DMS153 (cell line): Measurements from ENCODE around the gene SPHK2.

Experiments
- DNase-seq: peaks from one replicate; lab custom pipeline; 2025; lab: John Stamatoyannopoulos, UW

Gene SPHK2

DNA sequence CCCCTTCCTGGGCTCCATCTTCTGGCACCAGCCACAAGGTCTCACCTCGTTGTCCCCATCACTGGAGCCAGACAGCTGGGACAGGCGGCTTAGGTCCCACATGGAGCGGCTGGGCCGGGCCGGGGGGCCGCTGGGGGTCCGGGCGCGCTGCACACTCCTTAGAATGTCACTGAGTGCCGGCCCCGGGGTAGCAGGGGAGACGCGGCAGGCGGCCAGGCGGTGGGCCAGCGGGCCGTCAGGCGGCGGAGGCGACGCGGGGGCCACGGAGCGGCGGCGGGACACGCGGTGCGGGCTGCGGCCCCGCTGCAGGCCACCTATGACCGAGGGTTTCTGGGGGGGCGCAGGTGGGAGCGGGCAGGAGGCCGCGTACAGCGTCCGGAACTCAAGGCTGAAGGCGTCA, 15.9 kb upstream of the SPHK2 start:
- DNase-seq, result no peak

DNA sequence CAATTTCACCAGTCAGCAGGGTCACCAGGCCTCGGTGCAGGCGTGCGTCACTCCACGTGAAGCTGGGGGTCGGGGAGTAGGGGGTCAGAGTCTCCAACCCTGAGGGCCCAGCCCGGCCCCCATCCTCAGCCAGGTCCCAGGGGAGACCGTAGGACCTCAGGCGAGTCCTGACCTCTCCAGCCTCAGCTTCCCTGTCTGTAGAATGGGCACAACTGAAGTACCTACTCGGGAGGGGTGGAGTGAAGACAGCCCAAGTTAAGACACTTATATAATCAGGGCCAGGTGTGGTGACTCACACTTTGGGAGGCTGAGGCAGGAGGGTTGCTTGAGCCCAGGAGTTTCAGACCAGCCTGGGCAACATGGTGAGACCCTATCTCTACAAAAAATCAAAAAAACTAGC, 15.5 kb upstream of the SPHK2 start:
- no peak for DNase-seq

DNA sequence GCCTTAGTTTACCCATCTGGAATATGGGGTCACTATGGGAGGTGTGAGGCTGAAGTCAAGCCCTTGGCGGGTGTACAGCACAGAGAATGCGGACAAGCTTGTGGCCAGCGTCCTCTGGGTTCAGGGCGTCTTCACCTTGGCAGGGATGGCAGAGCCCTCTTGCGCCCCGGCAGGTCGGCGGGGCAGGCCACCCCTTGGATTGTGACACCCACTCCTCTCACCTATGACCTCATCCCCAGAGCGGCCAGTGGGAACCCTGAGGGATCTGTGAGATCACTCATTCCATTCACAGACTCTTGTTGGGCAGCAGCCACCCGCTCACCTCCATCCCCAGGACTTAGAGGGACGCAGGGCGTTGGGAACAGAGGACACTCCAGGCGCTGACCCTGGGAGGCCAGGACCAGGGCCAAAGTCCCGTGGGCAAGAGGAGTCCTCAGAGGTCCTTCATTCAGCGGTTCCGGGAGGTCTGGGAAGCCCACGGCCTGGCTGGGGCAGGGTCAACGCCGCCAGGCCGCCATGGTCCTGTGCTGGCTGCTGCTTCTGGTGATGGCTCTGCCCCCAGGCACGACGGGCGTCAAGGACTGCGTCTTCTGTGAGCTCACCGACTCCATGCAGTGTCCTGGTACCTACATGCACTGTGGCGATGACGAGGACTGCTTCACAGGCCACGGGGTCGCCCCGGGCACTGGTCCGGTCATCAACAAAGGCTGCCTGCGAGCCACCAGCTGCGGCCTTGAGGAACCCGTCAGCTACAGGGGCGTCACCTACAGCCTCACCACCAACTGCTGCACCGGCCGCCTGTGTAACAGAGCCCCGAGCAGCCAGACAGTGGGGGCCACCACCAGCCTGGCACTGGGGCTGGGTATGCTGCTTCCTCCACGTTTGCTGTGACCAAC, 12.6 kb upstream of the SPHK2 start, which contains the start of gene SPACA4:
Gene SPACA4 (plus strand): TSS at position 280 of the 896 bp plus-strand sequence. CDS start 237 bp downstream, at position 517.
- no peak for DNase-seq

DNA sequence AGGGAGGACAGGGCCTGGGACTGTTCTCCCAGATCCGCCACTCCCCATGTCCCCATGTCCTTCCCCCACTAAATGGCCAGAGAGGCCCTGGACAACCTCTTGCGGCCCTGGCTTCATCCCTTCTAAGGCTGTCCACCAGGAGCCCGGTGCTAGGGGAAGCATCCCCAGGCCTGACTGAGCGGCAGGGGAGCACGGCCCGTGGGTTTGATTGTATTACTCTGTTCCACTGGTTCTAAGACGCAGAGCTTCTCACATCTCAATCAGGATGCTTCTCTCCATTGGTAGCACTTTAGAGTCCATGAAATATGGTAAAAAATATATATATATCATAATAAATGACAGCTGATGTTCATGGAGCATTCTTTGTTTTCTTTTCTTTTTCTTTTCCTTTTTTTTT, 11.9 kb upstream of the SPHK2 start:
- no peak for DNase-seq

DNA sequence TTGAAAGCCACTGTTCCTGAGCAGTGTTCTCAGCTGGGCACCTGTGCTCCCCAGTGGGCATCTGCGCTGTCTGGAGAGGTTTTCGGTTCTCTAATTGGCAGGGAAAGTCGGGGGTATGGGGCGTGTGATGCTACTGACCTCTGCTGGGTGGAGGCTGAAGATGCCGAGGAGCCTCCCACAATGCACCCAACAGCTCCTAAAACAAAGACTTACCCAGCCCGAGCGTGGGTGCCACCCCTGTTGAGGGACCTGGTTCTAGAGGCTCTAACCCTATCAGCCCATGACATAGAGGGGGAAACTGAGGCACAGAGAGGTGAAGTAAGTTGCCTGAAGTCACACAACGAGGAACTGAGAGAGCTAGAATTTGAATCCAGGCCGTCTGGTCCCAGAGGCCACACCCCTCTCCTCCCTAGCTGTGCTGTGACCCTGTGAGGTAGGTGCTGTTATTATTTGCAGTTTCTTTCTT, 10.5 kb upstream of the SPHK2 start:
- no peak for DNase-seq

DNA sequence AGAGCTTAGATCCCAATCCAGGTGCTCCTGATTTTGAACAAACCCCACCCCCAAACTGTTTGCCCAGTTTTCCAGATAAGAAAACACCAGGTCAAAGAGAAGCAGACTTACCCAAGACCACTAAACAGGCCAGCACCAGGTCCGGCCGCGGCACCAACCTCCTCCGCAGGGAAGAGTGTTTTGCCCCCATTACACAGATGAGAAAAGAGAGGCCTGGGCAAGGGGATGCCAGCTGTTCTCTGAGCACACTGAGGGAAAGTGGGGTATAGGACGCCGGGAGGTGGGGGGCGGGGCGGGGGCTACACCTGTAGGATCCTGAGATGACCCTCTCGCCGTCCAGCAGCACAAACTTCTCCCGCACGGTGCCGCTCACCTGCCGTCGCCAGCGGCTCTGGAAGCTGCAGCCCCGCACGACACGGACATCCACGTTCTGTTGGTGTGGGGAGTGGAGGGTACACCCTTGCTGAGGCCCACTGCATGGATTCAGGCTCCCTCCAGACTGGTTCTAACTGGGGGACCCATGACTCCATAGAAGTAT, 9.7 kb upstream of the SPHK2 start:
- DNase-seq, result no peak

DNA sequence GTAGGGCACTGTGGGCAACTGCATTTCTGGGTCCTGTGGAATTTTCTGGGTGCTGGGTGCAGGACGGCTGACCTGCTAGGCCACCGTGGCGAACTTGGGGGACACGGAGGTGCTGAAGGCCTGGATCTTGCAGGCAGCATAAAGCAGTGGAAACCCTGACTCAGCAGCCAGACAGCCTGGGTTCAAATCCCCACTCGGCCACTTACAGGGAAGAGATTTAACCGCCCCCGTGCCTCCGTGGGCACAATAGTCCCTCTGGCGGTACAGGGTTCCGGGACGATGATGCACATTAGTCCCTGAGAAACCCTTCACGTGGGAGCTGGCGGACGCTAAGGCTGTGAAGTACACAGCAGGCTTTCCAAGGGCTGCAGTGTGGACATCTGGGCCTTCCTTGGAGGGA, 7.4 kb upstream of the SPHK2 start:
- no peak for DNase-seq

DNA sequence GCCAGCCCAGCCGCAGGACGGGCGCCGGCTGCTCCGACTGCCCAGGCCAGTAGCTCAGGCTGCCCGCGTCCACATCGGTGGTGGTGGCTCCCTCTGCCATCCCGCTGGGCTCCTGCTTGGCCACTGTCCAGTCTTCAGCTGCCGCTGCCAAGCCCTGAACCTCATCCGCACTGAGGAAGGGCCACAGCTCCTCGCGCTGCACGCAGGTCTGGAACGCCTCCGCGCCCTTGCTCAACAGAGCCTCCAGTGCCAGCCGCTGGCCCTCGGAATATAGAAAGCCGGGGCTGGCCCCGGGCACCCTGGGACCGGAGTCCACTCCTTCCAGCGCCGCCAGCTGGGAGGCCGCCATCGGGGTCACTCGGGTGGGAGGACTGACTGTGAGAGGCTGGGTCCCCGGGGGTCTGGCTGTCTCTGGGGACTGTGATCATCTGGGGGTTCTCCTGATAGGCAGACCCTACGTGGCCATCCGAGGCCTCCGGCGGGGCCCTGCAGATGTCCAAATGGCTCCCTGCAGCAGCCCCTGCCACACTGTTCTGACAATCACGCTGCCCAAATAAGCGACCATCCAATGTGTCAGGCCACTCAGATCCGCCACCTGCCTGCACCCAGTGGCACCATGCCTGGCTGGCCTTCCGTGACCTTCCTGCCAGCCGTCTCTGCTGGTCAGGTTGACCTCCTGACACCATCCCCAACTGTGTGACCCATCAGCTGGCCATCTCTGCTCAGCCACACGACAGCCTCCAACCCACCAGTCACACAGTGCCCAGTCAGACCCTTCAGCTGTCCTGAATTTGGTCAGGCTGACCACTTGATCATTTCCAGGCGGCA, 6.1 kb upstream of the SPHK2 start:
- no peak for DNase-seq

DNA sequence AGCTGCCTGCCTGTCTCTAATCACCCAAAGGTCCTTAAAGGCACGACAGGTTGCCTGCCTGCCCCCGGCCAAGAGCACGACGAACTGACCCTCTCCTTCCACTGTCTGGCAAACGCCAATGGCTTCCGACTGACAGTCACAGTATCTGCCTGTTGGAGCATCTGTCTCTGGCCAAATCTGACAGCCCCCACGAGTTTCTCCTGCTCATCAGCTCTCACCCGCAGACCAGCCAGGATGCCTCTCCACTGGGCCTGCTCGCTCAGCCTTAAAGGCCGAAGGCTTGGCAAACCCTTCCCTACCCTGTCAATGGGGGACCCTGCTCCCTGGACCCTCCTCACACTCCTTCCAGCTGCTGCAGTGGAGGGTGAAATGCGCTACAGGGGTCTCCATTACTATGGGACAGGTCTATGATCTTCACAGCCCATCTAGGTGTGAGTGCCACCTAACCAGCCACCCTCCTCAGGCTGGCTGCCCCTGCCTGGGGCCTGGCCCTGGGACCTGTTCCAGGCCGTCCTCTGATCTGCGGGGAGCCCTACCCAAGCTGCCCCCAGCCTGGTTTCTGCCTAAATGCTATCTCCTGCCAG, 5.4 kb upstream of the SPHK2 start:
- no peak for DNase-seq

DNA sequence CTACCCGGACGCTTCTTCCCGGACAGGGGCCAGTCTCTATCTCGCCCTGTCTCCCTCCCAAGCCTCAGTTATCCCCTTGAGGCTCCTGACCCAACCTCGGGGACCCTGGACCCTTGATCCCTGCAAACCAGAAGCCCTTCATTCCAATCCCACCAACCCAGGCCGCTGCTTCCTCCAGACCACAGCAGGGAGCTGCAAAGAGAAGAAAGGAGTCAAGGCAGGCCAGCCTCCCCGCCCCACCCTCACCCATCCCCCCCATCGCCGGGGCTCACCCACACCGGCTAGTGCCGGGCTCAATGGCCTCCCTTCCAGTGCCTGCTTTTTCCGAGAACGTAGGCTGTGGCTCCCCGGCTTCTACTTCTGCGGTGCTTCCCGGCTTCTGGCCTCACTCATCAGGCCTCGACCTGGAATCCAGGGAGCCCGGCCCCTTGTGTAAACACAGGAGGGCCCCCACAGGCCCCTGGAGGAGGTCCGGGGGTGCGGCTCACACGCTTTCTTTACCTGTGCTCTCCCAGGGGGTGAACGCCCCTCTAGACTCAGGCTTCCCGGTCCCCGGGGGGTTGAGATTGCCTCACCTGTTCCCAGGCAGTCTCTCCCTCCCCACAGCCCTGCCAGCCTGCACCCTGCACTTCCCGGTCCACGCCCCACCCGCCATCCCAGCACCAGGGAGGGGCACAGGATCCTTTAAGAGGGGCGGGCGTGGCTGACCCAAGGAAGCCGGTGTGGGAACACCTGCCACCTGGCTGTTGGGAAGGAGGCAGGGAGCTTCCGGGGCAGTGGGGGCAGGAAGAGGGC, 4.7 kb upstream of the SPHK2 start, which contains the start of gene FAM83E:
Gene FAM83E (minus strand): TSS at position 641 of the 795 bp plus-strand sequence. CDS start 1,704 bp downstream, outside the sequence.
- peak; percentile 94 for DNase-seq

DNA sequence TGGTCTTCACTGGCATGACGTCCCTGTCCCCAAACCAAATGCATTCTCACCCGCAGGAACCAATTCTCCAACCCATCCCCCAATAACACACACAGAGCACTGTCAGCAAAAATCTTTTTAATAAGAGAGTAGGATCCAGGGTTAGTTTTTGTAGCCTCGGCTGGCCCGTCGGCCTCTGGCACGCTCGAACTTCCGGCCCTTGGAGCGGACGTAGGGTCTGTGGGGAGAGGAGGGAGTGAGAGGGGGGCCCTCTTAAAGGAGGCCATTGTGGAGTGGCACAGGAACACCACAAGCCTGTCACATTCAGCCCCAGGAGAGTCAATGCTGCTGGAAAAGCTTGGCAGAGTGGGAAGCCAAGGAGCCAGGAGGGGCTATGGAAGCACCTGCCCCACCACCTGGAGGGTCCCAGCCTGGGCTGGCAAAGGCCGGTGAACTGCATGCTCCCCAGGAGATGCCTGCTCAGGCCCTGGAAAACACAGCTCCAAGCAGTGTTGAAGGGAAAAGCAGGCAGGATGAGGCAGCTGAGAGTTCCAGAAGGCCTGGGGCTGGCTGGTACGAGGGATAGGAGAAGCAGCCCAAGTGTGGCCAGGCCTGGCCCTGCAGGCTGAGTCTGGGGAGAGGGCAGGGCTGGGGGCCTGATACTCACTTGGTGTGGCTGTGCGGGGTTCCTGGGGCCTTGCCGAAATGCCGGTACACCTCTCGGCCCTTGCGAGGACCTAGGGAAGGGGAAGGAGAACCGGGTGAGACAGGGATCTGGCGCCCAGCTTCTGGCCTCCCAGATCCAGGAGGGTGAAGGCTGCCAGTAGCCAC, 3.9 kb upstream of the SPHK2 start:
- DNase-seq, result no peak

DNA sequence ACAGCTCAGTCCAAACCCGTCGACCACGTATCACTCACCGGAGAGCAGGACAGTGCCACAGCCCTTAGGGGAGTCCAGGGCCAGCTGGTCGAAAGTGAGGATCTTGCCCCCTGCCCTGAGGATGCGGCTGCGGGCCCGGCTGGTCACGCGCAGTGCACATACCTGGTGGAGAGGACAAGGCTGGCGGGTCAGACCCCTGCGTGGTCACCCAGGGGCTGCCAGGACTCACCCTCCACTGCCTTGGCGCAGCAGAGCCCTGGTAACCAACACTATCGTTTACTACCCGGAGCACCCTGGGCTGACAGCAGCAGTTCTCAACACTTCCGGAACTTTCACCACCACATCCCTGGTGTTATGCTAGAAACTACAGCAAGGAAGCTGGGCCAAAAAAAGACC, 3.3 kb upstream of the SPHK2 start:
- no peak for DNase-seq

DNA sequence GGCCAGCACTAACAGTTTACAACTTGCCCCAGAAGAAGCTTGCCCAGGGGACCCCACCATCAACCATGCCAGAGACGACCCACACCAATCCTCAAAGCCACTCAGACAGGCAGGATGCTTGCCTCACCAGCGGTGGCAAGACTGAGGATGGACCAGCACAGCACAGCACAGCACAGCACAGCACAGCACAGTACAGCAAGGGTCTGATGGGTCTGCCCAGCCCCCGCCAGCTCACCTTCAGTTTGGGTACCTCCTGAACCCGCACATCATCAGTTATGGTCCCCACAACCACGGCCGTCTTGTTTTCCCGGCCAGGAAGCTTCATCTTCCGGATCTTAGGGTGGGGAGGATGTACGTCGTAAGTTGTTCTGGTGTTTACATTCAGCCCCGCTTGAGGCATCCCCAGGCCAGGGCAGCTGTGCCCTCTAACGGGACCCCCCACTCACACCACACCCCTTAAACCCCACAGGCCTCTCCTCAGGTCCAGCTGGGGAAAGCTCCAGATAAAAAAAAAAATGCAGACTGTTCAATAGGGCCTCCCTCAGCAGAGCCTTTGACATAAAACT, 2.7 kb upstream of the SPHK2 start:
- DNase-seq, result no peak

DNA sequence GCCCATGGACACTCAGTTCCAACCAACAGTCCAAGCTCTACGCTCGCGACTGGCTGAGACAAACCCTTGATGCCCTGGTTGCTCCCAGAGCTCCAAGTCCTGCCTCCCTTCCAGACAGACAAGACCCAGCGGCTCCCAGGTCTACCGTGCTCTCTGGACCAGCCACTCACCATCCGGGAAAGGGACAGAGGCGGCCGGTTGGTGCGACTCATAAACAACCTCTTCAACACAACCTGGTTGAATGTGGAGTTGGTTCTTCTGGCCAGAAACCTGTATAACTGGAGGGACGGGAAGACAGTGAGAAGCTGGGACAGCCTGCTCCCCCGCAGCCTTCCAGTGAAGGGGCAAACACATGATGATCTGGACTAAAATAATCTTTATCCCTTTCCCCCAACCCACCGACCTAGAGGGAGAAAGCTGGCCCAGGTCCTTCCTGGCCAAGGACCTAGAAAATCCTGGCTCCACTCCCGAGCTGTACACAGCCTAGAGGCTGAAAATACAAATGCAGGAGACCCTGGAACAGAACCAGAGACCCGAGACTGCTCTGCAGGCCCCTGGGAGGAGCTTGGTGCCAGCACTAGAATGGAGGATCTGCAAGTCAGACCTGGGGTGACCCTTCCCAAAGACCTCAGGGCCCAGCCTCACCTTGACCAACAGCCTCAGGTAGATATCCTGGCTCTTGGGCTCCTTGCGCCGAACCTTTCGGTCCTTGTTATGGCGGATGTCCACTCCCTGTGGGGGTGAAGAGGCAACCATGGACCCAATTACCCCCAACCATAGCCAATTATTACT, 2.0 kb upstream of the SPHK2 start:
- no peak for DNase-seq

DNA sequence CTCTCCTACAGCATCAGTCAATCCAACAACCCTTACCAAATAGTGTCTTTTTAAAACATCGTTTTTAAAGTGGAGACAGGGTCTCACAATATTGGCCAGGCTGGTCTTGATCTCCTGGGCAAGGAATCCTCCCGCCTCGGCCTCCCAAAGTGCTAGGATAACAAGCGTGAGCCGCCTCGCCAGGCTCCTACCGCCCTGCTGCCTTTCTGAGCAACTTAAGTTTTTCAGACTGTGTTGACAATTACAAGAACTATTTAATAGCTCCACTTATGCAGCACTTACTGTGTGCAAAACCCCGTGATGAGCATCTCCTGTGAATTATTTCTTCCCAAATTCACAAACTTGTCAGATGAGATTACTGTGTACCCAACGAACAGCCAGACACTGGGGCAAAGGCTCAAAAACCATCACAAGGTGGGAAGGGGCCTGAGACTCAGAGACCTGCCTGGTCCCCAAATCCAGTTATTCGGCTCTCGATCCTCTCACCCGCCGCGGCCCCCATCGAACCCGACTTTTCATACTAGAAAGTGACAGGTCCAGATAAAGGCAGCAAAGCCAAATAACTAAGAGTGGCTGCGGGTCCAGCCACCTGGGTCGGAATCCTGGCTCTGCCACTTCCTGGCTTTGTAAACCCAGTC, 909 bp upstream of the SPHK2 start:
- no peak for DNase-seq

DNA sequence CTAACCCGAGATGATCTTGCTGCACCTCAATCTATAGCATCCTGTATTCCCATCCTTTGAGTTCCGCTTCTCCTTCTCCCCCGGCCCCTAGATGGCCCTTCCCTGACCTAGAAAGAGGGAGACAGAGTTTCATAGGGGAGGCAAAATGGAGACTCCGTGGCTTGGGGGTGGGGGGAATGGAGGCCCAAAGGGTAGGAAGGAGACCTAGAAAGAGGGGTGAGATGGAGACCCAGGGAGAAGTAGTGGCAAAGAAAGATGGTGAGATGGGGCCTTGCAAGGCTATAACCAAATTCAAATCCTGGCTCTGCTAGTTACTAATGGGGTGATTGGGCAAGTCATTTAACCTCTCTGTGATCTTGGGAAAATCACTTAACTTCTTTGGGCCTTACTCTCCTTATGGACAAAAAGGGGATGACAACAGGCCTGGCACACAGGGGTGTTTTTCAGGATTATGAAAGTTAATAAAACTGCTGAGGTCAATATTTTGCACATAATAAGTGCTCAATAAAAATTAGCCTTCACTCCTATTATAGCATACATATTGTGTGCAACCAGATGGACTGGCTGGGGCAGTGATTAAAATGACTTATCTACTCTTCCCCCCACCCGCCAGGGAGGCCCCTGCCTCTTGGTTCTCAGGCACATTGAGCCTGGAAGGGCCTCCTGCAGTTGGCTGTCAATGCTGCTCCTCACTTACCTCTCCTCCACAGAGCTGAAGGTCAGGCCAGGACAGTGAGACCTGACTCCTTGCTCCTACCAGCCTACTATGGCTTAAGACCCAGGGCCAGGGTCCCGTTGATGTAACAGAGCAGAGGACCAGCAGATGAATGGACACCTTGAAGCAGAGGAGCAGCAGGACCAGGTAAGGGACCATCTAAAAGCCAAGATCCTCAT, 633 bp downstream of the SPHK2 start:
- no peak for DNase-seq

DNA sequence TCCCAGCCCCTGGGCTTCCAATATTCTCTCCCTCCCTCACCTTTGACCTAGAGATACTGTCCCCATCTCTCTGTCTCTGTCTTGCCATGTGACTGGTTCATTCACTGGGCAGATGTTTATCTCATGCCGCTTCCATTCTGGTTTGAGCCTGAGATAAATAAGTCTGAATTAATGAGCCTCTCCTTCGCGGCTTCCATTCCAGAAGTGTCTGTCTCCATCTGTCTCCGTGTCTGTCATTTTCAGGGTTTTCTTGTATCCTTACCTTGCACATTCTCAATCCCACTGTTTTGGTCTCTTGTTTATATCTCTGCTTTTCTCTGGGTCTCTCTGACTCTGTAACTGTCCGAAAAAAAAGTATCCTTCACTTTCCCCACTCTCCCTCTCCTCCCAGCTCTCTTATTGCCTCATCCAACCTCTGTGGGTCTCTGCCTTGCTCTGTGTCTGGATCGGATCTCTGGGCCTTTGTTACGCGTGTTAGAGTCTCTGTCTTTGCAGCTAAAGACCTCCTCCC, 4.3 kb downstream of the SPHK2 start:
- no peak for DNase-seq
